Measurements from ENCODE around the gene ISOC2. TPM values are rescaled to one million over a fixed set of nuclear protein-coding genes. Genes with fewer than 3 reads are reported as not detected.
A peak's percentile ranks its signal among the peaks of the same experiment; 100 is the strongest.
"Not testable (repeated sequence)": the region's sequence is repeated elsewhere in the genome, so short reads cannot be mapped to it uniquely, and the experiment has no call there.

The ISOC2 gene
- total RNA-seq, 1 experiment from 2014 or later = 265 TPM

GRCh38 chr19:55432241-55432959 is 29.0 kb downstream of the ISOC2 start:
- DNase-seq (ENCODE audit: low read depth) = no peak
- in situ Hi-C loops (cut with HindIII; ENCODE audit: low pct_unique_long_range_greater_than_20kb, low sequenced_read_pairs) = no loop called here

GRCh38 chr19:55431183-55431582 is 30.3 kb downstream of the ISOC2 start:
- in situ Hi-C loops (cut with HindIII; ENCODE audit: low pct_unique_long_range_greater_than_20kb, low sequenced_read_pairs) = no loop called here
- DNase-seq (ENCODE audit: low read depth) = no peak

- no peak for DNase-seq (ENCODE audit: low read depth)
- in situ Hi-C loops (cut with HindIII; ENCODE audit: low pct_unique_long_range_greater_than_20kb, low sequenced_read_pairs) = no loop called here
These were observed 35.4 kb downstream of the ISOC2 start for GRCh38 chr19:55426042-55426441.

GRCh38 chr19:55424518-55424917 is 36.9 kb downstream of the ISOC2 start:
- no peak for DNase-seq (ENCODE audit: low read depth)
- in situ Hi-C loops (cut with HindIII; ENCODE audit: low pct_unique_long_range_greater_than_20kb, low sequenced_read_pairs) = no loop called here

- DNase-seq (ENCODE audit: low read depth) = no peak
- in situ Hi-C loops (cut with HindIII; ENCODE audit: low pct_unique_long_range_greater_than_20kb, low sequenced_read_pairs) = no loop called here
These were observed 38.0 kb downstream of the ISOC2 start for GRCh38 chr19:55423225-55424005.

- DNase-seq (ENCODE audit: low read depth); in situ Hi-C loops (cut with HindIII; ENCODE audit: low pct_unique_long_range_greater_than_20kb, low sequenced_read_pairs): not testable (repeated sequence)
These were observed 40.2 kb downstream of the ISOC2 start for GRCh38 chr19:55421281-55421680.

GRCh38 chr19:55419624-55420236 is 41.7 kb downstream of the ISOC2 start:
- no peak for DNase-seq (ENCODE audit: low read depth)
- in situ Hi-C loops (cut with HindIII; ENCODE audit: low pct_unique_long_range_greater_than_20kb, low sequenced_read_pairs) = loop anchor here (10.0 kb wide), 1 partner anchor 245 kb away; no protein-coding TSS in a partner anchor

- in situ Hi-C loops (cut with HindIII; ENCODE audit: low pct_unique_long_range_greater_than_20kb, low sequenced_read_pairs) = loop anchor here (10.0 kb wide), 1 partner anchor 244 kb away; no protein-coding TSS in a partner anchor
- no peak for DNase-seq (ENCODE audit: low read depth)
These were observed 42.3 kb downstream of the ISOC2 start for GRCh38 chr19:55419103-55419502.

- in situ Hi-C loops (cut with HindIII; ENCODE audit: low pct_unique_long_range_greater_than_20kb, low sequenced_read_pairs) = loop anchor here (10.0 kb wide), 1 partner anchor 243 kb away; no protein-coding TSS in a partner anchor
- DNase-seq (ENCODE audit: low read depth) = peak; percentile 64
These were observed 43.3 kb downstream of the ISOC2 start for GRCh38 chr19:55418185-55418584.

- in situ Hi-C loops (cut with HindIII; ENCODE audit: low pct_unique_long_range_greater_than_20kb, low sequenced_read_pairs) = loop anchor here (10.0 kb wide), 1 partner anchor 235 kb away; no protein-coding TSS in a partner anchor
- no peak for DNase-seq (ENCODE audit: low read depth)
These were observed 51.3 kb downstream of the ISOC2 start for GRCh38 chr19:55410168-55410567.

GRCh38 chr19:55409179-55409578 is 52.3 kb downstream of the ISOC2 start:
- in situ Hi-C loops (cut with HindIII; ENCODE audit: low pct_unique_long_range_greater_than_20kb, low sequenced_read_pairs); DNase-seq (ENCODE audit: low read depth): not testable (repeated sequence)

- in situ Hi-C loops (cut with HindIII; ENCODE audit: low pct_unique_long_range_greater_than_20kb, low sequenced_read_pairs) = no loop called here
- no peak for DNase-seq (ENCODE audit: low read depth)
These were observed 52.9 kb downstream of the ISOC2 start for GRCh38 chr19:55408533-55408872.

GRCh38 chr19:55407800-55408532 is 53.5 kb downstream of the ISOC2 start:
- in situ Hi-C loops (cut with HindIII; ENCODE audit: low pct_unique_long_range_greater_than_20kb, low sequenced_read_pairs) = no loop called here
- DNase-seq (ENCODE audit: low read depth) = peak; percentile 100

GRCh38 chr19:55407550-55407799 is 54.0 kb downstream of the ISOC2 start, which contains the start of gene UBE2S:
TSS of gene UBE2S (minus strand) at chr19:55407788. CDS start at chr19:55407589, 199 bp downstream.
- in situ Hi-C loops (cut with HindIII; ENCODE audit: low pct_unique_long_range_greater_than_20kb, low sequenced_read_pairs); DNase-seq (ENCODE audit: low read depth): not testable (repeated sequence)

GRCh38 chr19:55406826-55407549 is 54.5 kb downstream of the ISOC2 start:
- DNase-seq (ENCODE audit: low read depth) = no peak
- in situ Hi-C loops (cut with HindIII; ENCODE audit: low pct_unique_long_range_greater_than_20kb, low sequenced_read_pairs) = no loop called here

GRCh38 chr19:55406091-55406825 is 55.2 kb downstream of the ISOC2 start:
- in situ Hi-C loops (cut with HindIII; ENCODE audit: low pct_unique_long_range_greater_than_20kb, low sequenced_read_pairs) = no loop called here
- no peak for DNase-seq (ENCODE audit: low read depth)

- DNase-seq (ENCODE audit: low read depth) = no peak
- in situ Hi-C loops (cut with HindIII; ENCODE audit: low pct_unique_long_range_greater_than_20kb, low sequenced_read_pairs) = no loop called here
These were observed 55.8 kb downstream of the ISOC2 start for GRCh38 chr19:55405638-55406037.

Measured in Caki2 (cell line).